HG02588 (cell line): ENCODE measurements around the gene RNLS.

Experiments
- ATAC-seq: cut with Tn5 transposase; IDR thresholded peaks from one replicate; pipeline ENCODE4 v1.9.1; 2021; ENCODE audit warnings: mild to moderate bottlenecking, moderate library complexity; ENCODE audit not compliant: unreplicated experiment

Gene RNLS

GRCh38 chr10:88270871-88271713, 312.0 kb downstream of the RNLS start:
- ATAC-seq = peak; percentile 82

DNA sequence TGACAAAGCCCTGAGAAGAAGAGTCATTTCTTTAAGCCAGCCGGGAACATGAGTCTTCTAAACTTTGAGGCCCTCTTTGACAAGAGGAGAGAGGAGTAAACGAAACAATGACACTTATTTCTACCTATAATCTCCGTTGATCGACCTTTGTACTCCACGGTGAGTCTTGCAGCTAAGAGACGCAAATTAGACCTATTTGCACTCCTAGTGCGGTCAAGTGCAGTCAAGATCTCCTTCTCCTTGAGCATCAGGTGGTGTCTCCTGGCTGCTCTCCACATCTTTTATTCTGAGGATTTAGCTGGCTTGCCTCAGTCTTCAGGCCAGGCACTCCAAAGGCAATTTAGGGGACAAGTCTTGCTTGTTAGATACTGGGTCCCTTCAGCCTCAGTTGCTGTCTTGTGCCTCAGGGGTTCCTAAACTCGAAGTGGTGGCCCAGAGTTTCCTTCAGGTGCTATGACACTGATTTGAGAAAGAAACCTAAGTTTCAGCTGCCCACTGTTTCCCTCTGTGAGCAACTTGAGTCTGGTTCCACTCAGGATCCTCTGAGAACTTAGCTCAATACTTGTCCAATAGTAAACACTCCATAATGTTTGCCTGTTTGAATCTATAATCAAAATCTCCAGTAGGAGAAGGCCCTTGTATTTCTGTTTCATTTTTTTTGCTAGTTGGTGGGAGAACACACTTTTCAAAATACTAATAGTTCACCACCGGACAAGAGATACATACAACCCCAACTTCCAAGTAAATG, 312.9 kb downstream of the RNLS start:
- no peak for ATAC-seq

DNA sequence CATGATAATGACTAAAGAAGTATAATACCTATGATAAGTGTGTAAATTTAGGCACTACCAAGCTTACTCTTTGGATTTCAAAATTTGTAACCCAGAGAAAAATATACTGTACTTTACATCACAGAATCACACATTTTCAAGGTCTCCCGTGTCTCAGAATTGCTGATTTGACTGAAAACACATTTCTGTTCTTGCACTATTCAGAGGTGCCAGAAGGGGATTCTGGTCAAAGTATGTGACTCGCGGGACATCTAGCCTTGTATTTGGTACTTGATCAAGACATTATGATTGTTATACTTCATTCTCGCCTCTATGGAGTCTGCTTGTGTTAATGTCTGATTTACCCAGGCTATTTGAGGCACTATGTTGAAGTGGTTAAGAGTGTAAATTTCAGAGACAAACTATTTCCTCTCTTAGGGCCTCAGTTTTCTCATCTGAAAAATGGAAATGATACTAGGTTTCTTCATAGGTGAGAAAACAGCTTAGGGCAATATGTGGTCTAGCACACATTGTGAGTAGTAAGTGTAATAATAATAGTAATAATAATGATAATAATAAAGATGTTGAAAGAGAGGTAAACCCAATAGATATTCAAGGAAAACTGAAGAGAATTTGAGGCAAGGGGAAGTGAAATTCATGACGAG, 320.4 kb downstream of the RNLS start:
- no peak for ATAC-seq

DNA sequence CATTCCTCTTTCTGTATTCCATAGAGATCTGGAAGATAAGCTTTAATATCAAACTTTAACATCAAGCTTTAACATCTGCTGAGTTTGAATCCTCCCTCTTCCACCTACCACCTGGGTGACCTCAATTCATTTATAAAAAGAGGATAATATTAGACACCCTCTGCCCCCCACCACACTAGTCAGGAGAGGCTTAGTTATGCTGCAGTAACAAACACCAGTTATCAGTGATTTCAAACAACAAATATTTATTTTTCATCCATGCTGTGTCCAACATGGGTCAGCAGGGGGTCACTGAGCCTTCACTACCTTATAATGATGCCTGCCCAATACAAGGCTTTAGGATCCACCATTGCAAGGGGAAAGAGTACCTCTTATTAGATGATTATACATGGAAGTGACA, 322.0 kb downstream of the RNLS start:
- ATAC-seq = no peak

DNA sequence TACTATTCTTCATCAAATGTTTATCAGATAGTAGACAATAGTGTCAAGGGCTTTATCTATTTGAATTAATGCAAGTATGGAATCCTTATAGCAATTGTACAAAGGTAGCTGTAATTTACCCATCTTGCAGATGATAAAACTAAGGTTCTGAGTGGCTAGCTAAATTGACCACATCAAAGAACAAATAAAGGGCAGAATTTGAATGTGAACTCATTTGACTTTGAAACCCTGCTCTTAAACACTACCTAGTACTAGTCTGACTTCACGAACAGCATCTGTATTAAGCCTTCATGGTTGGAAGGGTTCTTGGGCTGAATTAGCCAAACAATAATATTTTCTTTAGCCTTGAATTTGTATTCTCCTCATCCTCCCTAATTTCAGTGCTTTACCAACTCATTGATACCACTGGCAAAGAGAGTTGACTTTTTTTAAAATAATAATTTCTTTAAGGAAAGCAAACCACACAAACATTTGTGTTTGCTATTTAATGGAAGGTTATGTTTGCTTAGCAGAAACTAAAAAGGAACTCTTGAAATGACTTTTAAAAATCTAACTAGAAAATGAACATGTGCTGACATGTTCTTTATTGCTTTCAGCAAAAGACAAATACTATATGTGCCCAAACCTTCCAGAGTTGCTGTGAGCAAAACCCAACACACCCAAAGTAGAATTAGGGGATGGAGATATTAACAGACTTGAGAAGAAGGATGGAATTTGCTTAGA, 322.6 kb downstream of the RNLS start:
- ATAC-seq = peak; percentile 51

DNA sequence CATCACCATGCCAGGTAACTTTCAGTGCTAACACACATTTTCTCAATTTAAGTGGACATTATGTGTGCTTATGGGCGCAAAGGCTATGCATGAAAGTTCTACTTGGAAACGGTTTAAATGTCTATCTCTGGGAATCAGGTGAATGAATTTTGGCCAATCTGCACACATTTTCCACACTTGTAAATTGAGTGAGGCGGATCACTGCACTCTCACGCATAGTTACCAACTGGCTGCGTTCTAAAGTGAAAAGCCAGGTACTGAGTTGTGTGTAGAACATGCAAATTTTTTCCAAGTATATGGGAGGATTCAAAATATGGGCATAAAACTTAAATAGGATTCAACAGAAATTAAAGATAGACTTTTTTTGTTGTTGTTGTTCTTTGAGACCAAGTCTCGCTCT, 323.7 kb downstream of the RNLS start:
- no peak for ATAC-seq

GRCh38 chr10:88256886-88257285, 326.2 kb downstream of the RNLS start:
- no peak for ATAC-seq

- ATAC-seq = no peak
Observed at GRCh38 chr10:88256013-88256680, 327.0 kb downstream of the RNLS start.

- ATAC-seq = no peak
Observed at GRCh38 chr10:88254091-88254490, 329.0 kb downstream of the RNLS start.

DNA sequence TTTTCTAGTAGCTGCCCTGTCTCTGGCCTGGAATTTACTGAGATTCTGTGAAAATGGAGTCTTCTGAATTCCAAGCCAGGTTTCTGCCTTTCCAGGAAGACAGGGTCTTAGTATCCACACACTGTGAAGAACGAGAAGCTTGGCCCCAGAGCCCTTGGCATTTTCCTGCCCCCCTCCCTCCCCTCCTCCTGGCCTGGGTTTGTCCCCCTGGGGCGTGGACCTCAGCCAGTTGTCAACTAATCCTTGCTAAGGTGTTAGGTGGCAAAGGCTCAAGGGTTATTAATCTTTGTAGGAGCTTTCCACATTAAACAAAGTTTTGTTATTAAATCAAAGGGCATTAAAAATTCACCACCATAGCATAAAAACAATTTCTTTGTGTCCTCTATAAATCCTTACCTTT, 329.5 kb downstream of the RNLS start:
- no peak for ATAC-seq

DNA sequence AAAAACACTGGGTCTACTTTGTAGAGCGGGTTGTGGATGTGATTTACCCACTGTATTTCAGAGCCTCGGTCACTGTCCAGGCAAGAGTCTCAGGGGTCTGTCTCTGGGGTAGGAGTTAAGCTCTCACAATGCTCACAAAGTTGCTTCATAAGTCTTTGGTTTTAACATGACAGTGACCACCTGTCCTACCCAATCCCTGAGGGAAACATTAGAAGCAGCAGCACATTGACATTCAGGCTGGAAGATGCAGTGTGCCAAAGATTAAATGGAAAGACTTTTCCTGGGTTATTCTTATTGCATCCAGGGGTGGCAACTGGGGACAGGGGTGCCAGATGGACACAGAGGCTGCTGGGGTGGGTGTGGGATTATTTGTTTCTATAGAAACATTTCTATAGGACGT, 330.0 kb downstream of the RNLS start:
- ATAC-seq = no peak

DNA sequence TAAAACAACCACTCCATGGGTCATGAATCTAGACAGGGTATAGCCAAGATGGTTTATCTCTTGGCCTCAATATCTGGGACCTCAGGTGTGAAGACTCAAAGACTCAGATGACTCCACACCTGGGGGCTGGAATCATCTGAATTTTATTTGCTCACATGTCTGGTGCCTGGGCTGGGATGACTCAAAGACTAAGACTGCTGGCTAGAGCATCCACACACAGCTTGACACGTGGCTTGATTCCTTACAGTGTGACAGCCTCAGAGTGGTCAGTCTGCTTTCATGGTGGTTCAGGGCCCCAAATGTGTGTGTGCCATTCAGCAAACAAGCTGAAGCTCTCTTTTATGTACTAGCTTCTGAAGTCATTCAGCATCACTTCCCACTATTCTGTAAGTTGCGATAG, 333.7 kb downstream of the RNLS start:
- no peak for ATAC-seq

DNA sequence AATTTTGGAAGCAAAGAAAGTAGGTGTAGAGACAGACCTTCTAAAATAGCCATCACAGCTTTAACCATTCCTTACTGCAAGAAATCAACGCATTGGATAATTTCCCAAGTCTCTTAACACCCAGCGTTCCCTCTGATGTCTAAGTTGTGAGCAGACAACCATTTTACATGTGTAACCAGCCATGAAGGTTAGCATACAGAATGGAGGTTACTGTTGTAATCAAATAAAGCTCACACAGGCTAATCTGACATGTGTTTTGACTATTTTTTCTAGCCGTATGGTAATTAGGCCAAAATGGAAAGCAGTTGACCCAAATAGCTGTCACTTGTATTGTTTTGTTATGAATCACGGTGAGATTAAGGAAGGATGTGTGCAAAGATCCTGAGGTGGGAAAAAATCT, 336.4 kb downstream of the RNLS start:
- ATAC-seq = no peak

GRCh38 chr10:88245974-88246511, 337.1 kb downstream of the RNLS start:
- no peak for ATAC-seq

GRCh38 chr10:88244781-88245625, 338.1 kb downstream of the RNLS start:
- no peak for ATAC-seq

DNA sequence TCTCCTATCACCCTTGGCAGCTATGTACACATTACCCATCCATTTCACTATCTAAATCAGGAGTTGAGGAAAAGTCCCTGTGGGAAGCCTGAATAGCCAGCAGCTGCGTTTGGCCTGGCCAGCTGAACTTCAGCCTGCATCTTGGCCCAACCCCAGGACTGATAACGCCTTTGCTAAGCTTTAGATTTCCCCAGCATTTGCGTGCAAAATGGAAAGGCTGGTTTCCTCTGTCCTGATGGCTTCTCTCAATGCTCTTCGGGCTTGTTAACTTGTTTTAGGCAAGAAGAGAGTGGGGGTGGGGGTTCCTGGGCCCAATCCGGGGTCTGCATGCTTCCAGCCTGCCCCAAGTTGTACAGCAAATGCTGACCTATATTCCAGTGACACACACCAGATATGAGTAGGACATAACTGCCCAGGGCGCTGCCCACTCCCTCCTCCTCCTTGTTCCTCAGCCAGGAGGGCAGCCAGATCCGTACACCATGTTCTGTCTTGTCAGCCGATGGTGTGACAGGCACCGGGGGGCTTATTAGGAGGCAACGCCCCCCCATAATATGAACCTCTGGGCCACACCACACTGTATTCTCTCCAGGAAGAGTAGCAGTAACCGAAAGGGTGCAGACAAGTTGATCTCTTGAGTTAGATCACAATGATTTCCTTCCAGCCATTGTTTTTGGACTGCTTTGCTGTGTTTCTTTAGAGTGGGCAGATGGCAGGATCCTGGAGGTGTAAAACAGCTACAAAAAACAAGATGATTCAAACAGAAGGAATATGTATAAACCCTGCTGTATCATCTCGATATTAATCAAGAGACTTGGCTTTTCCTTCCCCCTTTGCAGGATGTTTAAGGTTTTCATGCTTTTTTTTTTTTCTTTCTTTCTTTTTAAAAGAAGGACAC, 339.0 kb downstream of the RNLS start:
- ATAC-seq = no peak

GRCh38 chr10:88243202-88243744, 339.8 kb downstream of the RNLS start:
- no peak for ATAC-seq

GRCh38 chr10:88241501-88241900, 341.6 kb downstream of the RNLS start:
- ATAC-seq = no peak
